Spleen (tissue), 7 donors: ENCODE results near the gene NAALADL2.

Experiments used
- CTCF ChIP-seq, 11 experiments: fragments of 200-600 bp in 7 of 11; fragments of 450-650 bp in 4 of 11; sonication (generic) in 4 of 11; IDR thresholded peaks in 8 of 11; conservative IDR thresholded peaks in 3 of 11; 1 replicate in 7 of 11; 2 replicates in 4 of 11; pipeline versions ENCODE4 v1.4.0 to v1.8.0; 2016 to 2021; ENCODE audit warnings: antibody characterized with exemption in 11 of 11, inconsistent platforms in 4 of 11, mild to moderate bottlenecking in 1 of 11
- POLR2A ChIP-seq, 3 donors: fragments of 450-650 bp; IDR thresholded peaks; one replicate each; pipeline ENCODE4 v1.5.1; 2017; ENCODE audit warnings: antibody characterized with exemption in 3 of 3, mild to moderate bottlenecking in 1 of 3
- POLR2AphosphoS5 ChIP-seq, 3 donors: sonication (generic); formaldehyde crosslinking; IDR thresholded peaks; one replicate each; pipeline ENCODE4 v1.5.1; 2017; ENCODE audit warnings: antibody characterized with exemption in 3 of 3
- donor health status: DM: no; HTN: no; CAD: no; lungs with moderate emphysema.
- donor health status: DM: no; HTN: no; CAD: no.
- donor health status: DM: no; HTN: no; CAD: no.

GRCh38 chr3:174953068-174953467 lies 93.9 kb downstream of the NAALADL2 start:
- no peak for TF ChIP-seq CTCF (IDR thresholded peaks at IDR 0.05 in 8 of 11, conservative IDR thresholded peaks at IDR 0.05 in 3 of 11)
- TF ChIP-seq POLR2AphosphoS5 (IDR thresholded peaks at IDR 0.05) = no peak
- no peak for TF ChIP-seq POLR2A (IDR thresholded peaks at IDR 0.05)
